Trophoblast cell (in vitro differentiated cells and primary cell): Measurements from ENCODE around the gene PHF21B.

Experiments used
- DNase-seq, 2 donors: peaks; one replicate each; pipeline ENCODE4 v3.0.0-alpha.2; 2016
- H2AFZ ChIP-seq: 2 replicates; pipeline ENCODE4 v1.6.1; 2013; ENCODE audit warnings: low read length, moderate library complexity, mild to moderate bottlenecking; ENCODE audit not compliant: insufficient read depth, poor library complexity
- H2AK5ac ChIP-seq: 2 replicates; pipeline ENCODE4 v1.6.1; 2013; ENCODE audit warnings: mild to moderate bottlenecking, low read length
- H2BK120ac ChIP-seq: 2 replicates; pipeline ENCODE4 v1.6.1; 2013; ENCODE audit warnings: low read length, mild to moderate bottlenecking, moderate library complexity; ENCODE audit not compliant: insufficient read depth, poor library complexity
- H2BK12ac ChIP-seq: 2 replicates; pipeline ENCODE4 v1.6.1; 2013; ENCODE audit warnings: mild to moderate bottlenecking, low read length, moderate library complexity
- H2BK5ac ChIP-seq: 2 replicates; pipeline ENCODE4 v1.6.1; 2013; ENCODE audit warnings: low read length, low read depth, moderate library complexity, mild to moderate bottlenecking; ENCODE audit not compliant: poor library complexity
- H3K14ac ChIP-seq: 2 replicates; pipeline ENCODE4 v1.6.1; 2013; ENCODE audit warnings: mild to moderate bottlenecking, low read length
- H3K18ac ChIP-seq: 2 replicates; pipeline ENCODE4 v1.6.1; 2013; ENCODE audit warnings: mild to moderate bottlenecking, low read length
- H3K23ac ChIP-seq: 2 replicates; pipeline ENCODE4 v1.6.1; 2013; ENCODE audit warnings: low read length
- H3K27ac ChIP-seq: 2 replicates; pipeline ENCODE4 v1.5.1; 2013; ENCODE audit warnings: low read depth, mild to moderate bottlenecking, inconsistent platforms, low read length, moderate library complexity
- H3K27me3 ChIP-seq: 2 replicates; pipeline ENCODE4 v1.6.1; 2013; ENCODE audit warnings: inconsistent platforms, mild to moderate bottlenecking, low read length, moderate library complexity; ENCODE audit not compliant: insufficient read depth
- H3K36me3 ChIP-seq, 2 experiments: 1 replicate in 1 of 2; 2 replicates in 1 of 2; pipeline ENCODE4 v1.6.1; 2013; ENCODE audit warnings: low read length in 2 of 2, mild to moderate bottlenecking in 2 of 2, moderate library complexity in 1 of 2; ENCODE audit not compliant: insufficient read depth in 2 of 2, control insufficient read depth in 1 of 2
- H3K4ac ChIP-seq: 2 replicates; pipeline ENCODE4 v1.6.1; 2013; ENCODE audit warnings: low read depth, mild to moderate bottlenecking, low read length, moderate library complexity
- H3K4me1 ChIP-seq, 2 experiments: 1 replicate in 1 of 2; 2 replicates in 1 of 2; pipeline ENCODE4 v1.6.1; 2013; ENCODE audit warnings: low read length in 2 of 2, mild to moderate bottlenecking in 2 of 2, moderate library complexity in 1 of 2; ENCODE audit not compliant: insufficient read depth in 2 of 2, control insufficient read depth in 1 of 2
- H3K4me2 ChIP-seq: 2 replicates; pipeline ENCODE4 v1.6.1; 2013; ENCODE audit warnings: inconsistent platforms, mild to moderate bottlenecking, low read length, moderate library complexity
- H3K4me3 ChIP-seq: 2 replicates; pipeline ENCODE4 v1.5.1; 2013; ENCODE audit warnings: mild to moderate bottlenecking, low read depth, low read length, inconsistent platforms
- H3K79me1 ChIP-seq: one replicate; pipeline ENCODE4 v1.6.1; 2013; ENCODE audit warnings: low read length
- H3K79me2 ChIP-seq: 2 replicates; pipeline ENCODE4 v1.6.1; 2013; ENCODE audit warnings: low read length, mild to moderate bottlenecking; ENCODE audit not compliant: control insufficient read depth, insufficient read depth, poor library complexity
- H3K9ac ChIP-seq: 2 replicates; pipeline ENCODE4 v1.6.1; 2013; ENCODE audit warnings: mild to moderate bottlenecking, low read length
- H3K9me3 ChIP-seq: 2 replicates; pipeline ENCODE4 v1.6.1; 2013; ENCODE audit warnings: low read depth, mild to moderate bottlenecking, control low read depth, inconsistent platforms, low read length; ENCODE audit not compliant: insufficient read depth
- H4K12ac ChIP-seq: 2 replicates; pipeline ENCODE4 v1.6.1; 2013; ENCODE audit warnings: low read depth, mild to moderate bottlenecking, low read length, moderate library complexity
- H4K8ac ChIP-seq: 2 replicates; pipeline ENCODE4 v1.6.1; 2013; ENCODE audit warnings: low read depth, mild to moderate bottlenecking, low read length, moderate library complexity
- H4K91ac ChIP-seq: one replicate; pipeline ENCODE4 v1.6.1; 2013; ENCODE audit warnings: low read depth, mild to moderate bottlenecking, low read length, moderate library complexity
- WGBS: extraction: QIAGEN DNeasy Blood & Tissue Kit; methylation state at CpG from one replicate; pipeline ENCODE4 v1.1.7; 2013; ENCODE audit warnings: missing lambda C conversion rate; ENCODE audit not compliant: insufficient read length, insufficient coverage; ENCODE audit errors: extremely low coverage; 5-methylcytosine and 5-hydroxymethylcytosine counted together

PHF21B gene

GRCh38 chr22:44930711-44931035, 79.1 kb downstream of the PHF21B start:
- H3K4me2 ChIP-seq: no peak overlapping the region
- no peak overlapping the region for H4K8ac ChIP-seq
- no peak overlapping the region for H2BK120ac ChIP-seq
- no peaks in the 10 kb centered on the region for H3K36me3 ChIP-seq
- H3K27ac ChIP-seq: no peak overlapping the region
- no peaks in the 10 kb centered on the region for H3K27me3 ChIP-seq
- H2AFZ ChIP-seq: no peak overlapping the region
- DNase-seq: no peak
- WGBS: no CpG with 5 or more reads among the region's 8 CpGs
- H3K18ac ChIP-seq: no peak overlapping the region
- H3K4ac ChIP-seq: no peak overlapping the region
- no peak overlapping the region for H2AK5ac ChIP-seq
- H2BK5ac ChIP-seq: no peak overlapping the region
- peaks cover 1% of the 10 kb centered on the region for H3K79me2 ChIP-seq
- H3K4me3 ChIP-seq: no peak overlapping the region
- H2BK12ac ChIP-seq: no peak overlapping the region
- H4K12ac ChIP-seq: no peak overlapping the region
- H4K91ac ChIP-seq: no peak overlapping the region
- H3K9ac ChIP-seq: no peak overlapping the region
- H3K14ac ChIP-seq: no peak overlapping the region
- H3K23ac ChIP-seq: no peak overlapping the region
- H3K79me1 ChIP-seq: peaks cover 2% of the 10 kb centered on the region
- peaks cover 11 to 18% of the 10 kb centered on the region in 2 experiments for H3K4me1 ChIP-seq
- no peaks in the 10 kb centered on the region for H3K9me3 ChIP-seq

GRCh38 chr22:44930016-44930710, 79.6 kb downstream of the PHF21B start:
- Histone ChIP-seq H3K4ac (no peak overlapping the region), H2BK5ac (no peak overlapping the region), H4K12ac (no peak overlapping the region), H3K4me2 (no peak overlapping the region), H2BK12ac (no peak overlapping the region), H3K27ac (no peak overlapping the region), H2AFZ (no peak overlapping the region), H3K9me3 (no peaks in the 10 kb centered on the region), H4K91ac (no peak overlapping the region), H3K4me1 (peaks cover 14 to 22% of the 10 kb centered on the region in 2 experiments), H3K9ac (no peak overlapping the region), H3K79me2 (peaks cover 1% of the 10 kb centered on the region), H3K79me1 (peaks cover 2% of the 10 kb centered on the region), H2AK5ac (no peak overlapping the region), H3K4me3 (no peak overlapping the region), H2BK120ac (no peak overlapping the region), H3K18ac (no peak overlapping the region), H3K14ac (no peak overlapping the region), H3K36me3 (no peaks in the 10 kb centered on the region), H3K23ac (no peak overlapping the region), H4K8ac (no peak overlapping the region), H3K27me3 (no peaks in the 10 kb centered on the region)
- no CpG with 5 or more reads among the region's 13 CpGs for WGBS
- no peak for DNase-seq

GRCh38 chr22:44929359-44930015, 80.3 kb downstream of the PHF21B start:
- no CpG with 5 or more reads among the region's 18 CpGs for WGBS
- no peak overlapping the region for H3K4me3 ChIP-seq
- no peak overlapping the region for H3K23ac ChIP-seq
- peaks cover 2% of the 10 kb centered on the region for H3K79me1 ChIP-seq
- no peak overlapping the region for H3K9ac ChIP-seq
- no peak overlapping the region for H3K14ac ChIP-seq
- no peak overlapping the region for H2BK12ac ChIP-seq
- H3K36me3 ChIP-seq: no peaks in the 10 kb centered on the region
- no peak overlapping the region for H4K12ac ChIP-seq
- no peak overlapping the region for H3K4ac ChIP-seq
- peaks cover 14 to 22% of the 10 kb centered on the region in 2 experiments for H3K4me1 ChIP-seq
- no peak overlapping the region for H2AK5ac ChIP-seq
- no peak overlapping the region for H2BK120ac ChIP-seq
- H4K91ac ChIP-seq: no peak overlapping the region
- no peak overlapping the region for H2AFZ ChIP-seq
- H2BK5ac ChIP-seq: no peak overlapping the region
- H3K27ac ChIP-seq: no peak overlapping the region
- H3K9me3 ChIP-seq: no peaks in the 10 kb centered on the region
- H3K4me2 ChIP-seq: no peak overlapping the region
- H3K79me2 ChIP-seq: peaks cover 1% of the 10 kb centered on the region
- no peak overlapping the region for H4K8ac ChIP-seq
- H3K27me3 ChIP-seq: no peaks in the 10 kb centered on the region
- no peak overlapping the region for H3K18ac ChIP-seq
- DNase-seq: no peak

- no peak overlapping the region for H3K4me2 ChIP-seq
- no peak overlapping the region for H2BK12ac ChIP-seq
- H3K27me3 ChIP-seq: no peaks in the 10 kb centered on the region
- no peaks in the 10 kb centered on the region for H3K36me3 ChIP-seq
- WGBS: no CpG with 5 or more reads among the region's 18 CpGs
- no peak overlapping the region for H2BK120ac ChIP-seq
- H2AK5ac ChIP-seq: no peak overlapping the region
- peaks cover 14 to 22% of the 10 kb centered on the region in 2 experiments for H3K4me1 ChIP-seq
- peaks cover 2% of the 10 kb centered on the region for H3K79me1 ChIP-seq
- H3K14ac ChIP-seq: no peak overlapping the region
- no peak overlapping the region for H3K4me3 ChIP-seq
- H3K18ac ChIP-seq: no peak overlapping the region
- no peak overlapping the region for H3K4ac ChIP-seq
- H2BK5ac ChIP-seq: no peak overlapping the region
- H3K27ac ChIP-seq: no peak overlapping the region
- no peaks in the 10 kb centered on the region for H3K9me3 ChIP-seq
- no peak overlapping the region for H2AFZ ChIP-seq
- H3K79me2 ChIP-seq: peaks cover 1% of the 10 kb centered on the region
- no peak overlapping the region for H3K9ac ChIP-seq
- no peak overlapping the region for H4K12ac ChIP-seq
- no peak overlapping the region for H4K91ac ChIP-seq
- no peak overlapping the region for H3K23ac ChIP-seq
- no peak for DNase-seq
- no peak overlapping the region for H4K8ac ChIP-seq
Measured at GRCh38 chr22:44928711-44929358, 81.0 kb downstream of the PHF21B start.
